CD4-positive, alpha-beta T cell treated with Interleukin-2 at 100 ng/mL for 4 hours (primary cell): ENCODE data around the gene CLEC18A.
"Not testable (repeated sequence)": the region's sequence is repeated elsewhere in the genome, so short reads cannot be mapped to it uniquely, and the experiment has no call there.

Experiments
- DNase-seq: peaks from one replicate; pipeline ENCODE4 v3.0.0-alpha.2; 2020; ENCODE audit warnings: low spot score

CLEC18A gene

GRCh38 chr16:69951017-69951671, at the start of gene CLEC18A:
TSS of gene CLEC18A (plus strand) at chr16:69951334. CDS start at chr16:69951367, 33 bp downstream.
- not testable (repeated sequence) for DNase-seq

GRCh38 chr16:69903865-69904415, 47.2 kb upstream of the CLEC18A start:
- no peak for DNase-seq

GRCh38 chr16:69904495-69905170, 46.5 kb upstream of the CLEC18A start:
- DNase-seq: no peak

GRCh38 chr16:69905171-69905555, 46.0 kb upstream of the CLEC18A start:
- no peak for DNase-seq

GRCh38 chr16:69906838-69907401, 44.2 kb upstream of the CLEC18A start:
- DNase-seq: no peak

GRCh38 chr16:69909043-69909442, 42.1 kb upstream of the CLEC18A start:
- no peak for DNase-seq

- DNase-seq: no peak
These were observed 41.4 kb upstream of the CLEC18A start for GRCh38 chr16:69909760-69910159.

- DNase-seq: no peak
These were observed 40.2 kb upstream of the CLEC18A start for GRCh38 chr16:69910964-69911363.

- no peak for DNase-seq
These were observed 34.7 kb upstream of the CLEC18A start for GRCh38 chr16:69916462-69916861.

GRCh38 chr16:69917311-69917710, 33.8 kb upstream of the CLEC18A start:
- DNase-seq: no peak

- DNase-seq: no peak
These were observed 33.4 kb upstream of the CLEC18A start for GRCh38 chr16:69917739-69918138.

GRCh38 chr16:69918241-69918640, 32.9 kb upstream of the CLEC18A start:
- DNase-seq: no peak

GRCh38 chr16:69921127-69921526, 30.0 kb upstream of the CLEC18A start:
- no peak for DNase-seq

- no peak for DNase-seq
These were observed 28.9 kb upstream of the CLEC18A start for GRCh38 chr16:69922200-69922599.

- DNase-seq: no peak
These were observed 26.9 kb upstream of the CLEC18A start for GRCh38 chr16:69924041-69924775.

- no peak for DNase-seq
These were observed 26.4 kb upstream of the CLEC18A start for GRCh38 chr16:69924777-69925191.

GRCh38 chr16:69925311-69925710, 25.8 kb upstream of the CLEC18A start:
- DNase-seq: no peak

GRCh38 chr16:69926241-69926640, 24.9 kb upstream of the CLEC18A start:
- no peak for DNase-seq

GRCh38 chr16:69927056-69927757, 23.9 kb upstream of the CLEC18A start:
- no peak for DNase-seq

- DNase-seq: no peak
These were observed 22.2 kb upstream of the CLEC18A start for GRCh38 chr16:69928856-69929400.

GRCh38 chr16:69929480-69929879, 21.7 kb upstream of the CLEC18A start:
- DNase-seq: no peak
